Esophagus muscularis mucosa (tissue), 4 donors: ENCODE measurements around the gene ZDHHC13. TPM values are rescaled to one million over a fixed set of nuclear protein-coding genes. Genes with fewer than 3 reads are reported as not detected.

Experiments
- DNase-seq: peaks from one replicate; pipeline ENCODE4 v3.0.0-alpha.2; 2017; ENCODE audit errors: extremely low spot score
- H3K27ac ChIP-seq, 4 donors: fragments of 200-600 bp; sonication (generic); replicated peaks in 1 of 4; 1 replicate in 3 of 4; 2 replicates in 1 of 4; pipeline ENCODE4 v1.5.1; 2016 to 2019; ENCODE audit warnings: mild to moderate bottlenecking in 1 of 4
- H3K27me3 ChIP-seq, 4 donors: fragments of 200-600 bp; sonication (generic); one replicate each; pipeline versions ENCODE4 v1.5.1 to v1.6.0; 2016 to 2019
- H3K36me3 ChIP-seq, 4 donors: fragments of 200-600 bp; sonication (generic); one replicate each; pipeline ENCODE4 v1.5.1; 2016 to 2019
- H3K4me1 ChIP-seq, 4 donors: fragments of 200-600 bp; sonication (generic); one replicate each; pipeline ENCODE4 v1.5.1; 2016 to 2019
- H3K4me3 ChIP-seq, 4 donors: fragments of 200-600 bp; sonication (generic); 1 replicate in 2 of 4; 2 replicates in 2 of 4; pipeline ENCODE4 v1.5.1; 2016 to 2019; ENCODE audit warnings: mild to moderate bottlenecking in 4 of 4, moderate library complexity in 1 of 4
- H3K9me3 ChIP-seq, 4 donors: fragments of 200-600 bp; sonication (generic); 1 replicate in 3 of 4; 2 replicates in 1 of 4; pipeline ENCODE4 v1.5.1; 2016 to 2019
- CTCF ChIP-seq, 3 experiments: fragments of 200-600 bp in 2 of 3; fragments of 450-650 bp in 1 of 3; sonication (generic) in 2 of 3; IDR thresholded peaks; one replicate each; pipeline ENCODE4 v1.5.1; 2017 to 2019; ENCODE audit warnings: antibody characterized with exemption in 3 of 3, mild to moderate bottlenecking in 2 of 3, moderate library complexity in 1 of 3
- EP300 ChIP-seq: sonication (generic); formaldehyde crosslinking; IDR thresholded peaks from one replicate; pipeline ENCODE4 v1.6.1; 2017; ENCODE audit warnings: antibody characterized with exemption
- POLR2A ChIP-seq: fragments of 450-650 bp; IDR thresholded peaks from one replicate; pipeline ENCODE4 v1.6.1; 2017; ENCODE audit warnings: antibody characterized with exemption, moderate library complexity, mild to moderate bottlenecking, low read depth
- POLR2AphosphoS5 ChIP-seq, 2 donors: sonication (generic); formaldehyde crosslinking; IDR thresholded peaks; one replicate each; pipeline ENCODE4 v1.6.1; 2017; ENCODE audit warnings: antibody characterized with exemption in 2 of 2
- WGBS: methylation state at CpG from one replicate; pipeline ENCODE4 v1.1.5; 2018; 5-methylcytosine and 5-hydroxymethylcytosine counted together
- intact Hi-C: fragments of 100-400 bp; cut with DNase I; formaldehyde crosslinking; loops from one replicate; pipeline ENCODE4 v1.15.1; 2023
- total RNA-seq, 4 donors: library from RNA; depleted of rRNA; stranded (reverse); fragments of >200 nt; gene quantifications; one replicate each; pipeline versions ENCODE4 v1.1.0 to v1.2.1, GENCODE V29; 2016

ZDHHC13 gene
- total RNA-seq, 4 donors from 2014 or later: 4.1 to 5.5 (median 4.9) TPM

- Histone ChIP-seq H3K9me3 (no peaks in the 10 kb centered on the region), H3K4me3 (no peak overlapping the region), H3K4me1 (peaks cover 0 to 8% (median 0%) of the 10 kb centered on the region in 4 donors), H3K27me3 (no peaks in the 10 kb centered on the region), H3K36me3 (peaks cover 0 to under 1% (median 0%) of the 10 kb centered on the region in 4 donors), H3K27ac (no peak overlapping the region)
- no peak for DNase-seq
- intact Hi-C loops: no loop called here
- WGBS: 88% methylated on average over 6 of the region's 6 CpGs
- no peak for TF ChIP-seq POLR2A
- TF ChIP-seq EP300: no peak
- TF ChIP-seq CTCF (IDR thresholded peaks at IDR 0.05): no peak
Observed at GRCh38 chr11:19196432-19196831, 79.5 kb downstream of the ZDHHC13 start.

GRCh38 chr11:19199048-19199447 is 82.1 kb downstream of the ZDHHC13 start:
- Histone ChIP-seq H3K36me3 (no peaks in the 10 kb centered on the region), H3K27ac (no peak overlapping the region), H3K4me1 (peaks cover 0 to 8% (median 0%) of the 10 kb centered on the region in 4 donors), H3K4me3 (no peak overlapping the region), H3K9me3 (no peaks in the 10 kb centered on the region), H3K27me3 (no peaks in the 10 kb centered on the region)
- WGBS: 89% methylated on average over 7 of the region's 7 CpGs
- intact Hi-C loops: no loop called here
- DNase-seq: no peak
- TF ChIP-seq POLR2A (no peak), CTCF (IDR thresholded peaks at IDR 0.05) (no peak), EP300 (no peak), POLR2AphosphoS5 (IDR thresholded peaks at IDR 0.05) (no peak)

- intact Hi-C loops: no loop called here
- no peak for DNase-seq
Observed at GRCh38 chr11:19199771-19200170, 82.8 kb downstream of the ZDHHC13 start.

GRCh38 chr11:19200410-19201201 is 83.6 kb downstream of the ZDHHC13 start:
- no peak overlapping the region for H3K27ac ChIP-seq
- intact Hi-C loops: no loop called here
- TF ChIP-seq CTCF (IDR thresholded peaks at IDR 0.05) (no peak), POLR2A (no peak), POLR2AphosphoS5 (IDR thresholded peaks at IDR 0.05) (no peak), EP300 (no peak)
- DNase-seq: no peak
- H3K36me3 ChIP-seq: no peaks in the 10 kb centered on the region
- WGBS: 15% methylated on average over 6 of the region's 6 CpGs
- H3K9me3 ChIP-seq: no peaks in the 10 kb centered on the region
- H3K4me1 ChIP-seq: no peaks in the 10 kb centered on the region
- H3K27me3 ChIP-seq: no peaks in the 10 kb centered on the region
- no peak overlapping the region for H3K4me3 ChIP-seq

More at GRCh38 chr11:19199771-19200170, 82.8 kb downstream of the ZDHHC13 start:
- no peaks in the 10 kb centered on the region for H3K36me3 ChIP-seq
- H3K27me3 ChIP-seq: no peaks in the 10 kb centered on the region
- TF ChIP-seq POLR2AphosphoS5 (IDR thresholded peaks at IDR 0.05) (no peak), CTCF (IDR thresholded peaks at IDR 0.05) (no peak), POLR2A (no peak), EP300 (no peak)
- no peaks in the 10 kb centered on the region for H3K9me3 ChIP-seq
- H3K4me1 ChIP-seq: peaks cover 0 to under 1% (median 0%) of the 10 kb centered on the region in 4 donors
- WGBS: 19% methylated on average over 3 of the region's 3 CpGs
- no peak overlapping the region for H3K4me3 ChIP-seq
- no peak overlapping the region for H3K27ac ChIP-seq
